Hepatocyte (in vitro differentiated cells): ENCODE data around the gene GAL. TPM values are rescaled to one million over a fixed set of nuclear protein-coding genes. Genes with fewer than 3 reads are reported as not detected.
"Not testable (repeated sequence)": the region's sequence is repeated elsewhere in the genome, so short reads cannot be mapped to it uniquely, and the experiment has no call there.

Experiments
- DNase-seq: peaks from one replicate; pipeline ENCODE4 v3.0.0-alpha.2; 2016; ENCODE audit warnings: low spot score
- H2AFZ ChIP-seq: fragments of 200-600 bp; sonication (generic); 2 replicates; pipeline ENCODE4 v1.6.0; 2016; ENCODE audit warnings: antibody characterized with exemption, mild to moderate bottlenecking
- H3K27ac ChIP-seq: fragments of 200-600 bp; sonication (generic); 2 replicates; pipeline ENCODE4 v1.5.1; 2016; ENCODE audit warnings: mild to moderate bottlenecking
- H3K27me3 ChIP-seq: fragments of 200-600 bp; sonication (generic); 2 replicates; pipeline ENCODE4 v1.6.1; 2016
- H3K36me3 ChIP-seq: fragments of 200-600 bp; sonication (generic); replicated peaks from 2 replicates; pipeline ENCODE4 v1.5.1; 2016; ENCODE audit warnings: low read depth; ENCODE audit not compliant: insufficient read depth
- H3K4me1 ChIP-seq: fragments of 200-600 bp; sonication (generic); 2 replicates; pipeline ENCODE4 v1.5.1; 2016; ENCODE audit warnings: mild to moderate bottlenecking, moderate library complexity; ENCODE audit not compliant: insufficient read depth
- H3K4me2 ChIP-seq: fragments of 200-600 bp; sonication (generic); 2 replicates; pipeline ENCODE4 v1.6.0; 2016
- H3K4me3 ChIP-seq: fragments of 200-600 bp; sonication (generic); 2 replicates; pipeline ENCODE4 v1.5.1; 2016; ENCODE audit warnings: mild to moderate bottlenecking
- H3K79me2 ChIP-seq: fragments of 200-600 bp; sonication (generic); 2 replicates; pipeline ENCODE4 v1.6.0; 2017; ENCODE audit warnings: mild to moderate bottlenecking
- H3K9me2 ChIP-seq: fragments of 200-600 bp; sonication (generic); replicated peaks from 2 replicates; pipeline ENCODE4 v1.6.0; 2017; ENCODE audit warnings: mild to moderate bottlenecking; ENCODE audit not compliant: insufficient read depth
- H3K9me3 ChIP-seq: fragments of 200-600 bp; sonication (generic); 2 replicates; pipeline ENCODE4 v1.5.1; 2016; ENCODE audit warnings: low read depth, mild to moderate bottlenecking
- H4K20me1 ChIP-seq: fragments of 200-600 bp; sonication (generic); 2 replicates; pipeline ENCODE4 v1.6.0; 2016; ENCODE audit warnings: mild to moderate bottlenecking; ENCODE audit not compliant: insufficient read depth, poor library complexity, severe bottlenecking
- CTCF ChIP-seq: fragments of 200-600 bp; sonication (generic); IDR thresholded peaks from 2 replicates; pipeline ENCODE4 v1.5.1; 2016; ENCODE audit warnings: antibody characterized with exemption, mild to moderate bottlenecking; ENCODE audit not compliant: poor library complexity
- EZH2 ChIP-seq: fragments of 200-600 bp; sonication (generic); IDR thresholded peaks from 2 replicates; pipeline ENCODE4 v1.6.1; 2016; ENCODE audit warnings: antibody characterized with exemption, mild to moderate bottlenecking, borderline replicate concordance
- EZH2phosphoT487 ChIP-seq: fragments of 200-600 bp; sonication (generic); IDR thresholded peaks from one replicate; pipeline ENCODE4 v1.6.1; 2018; ENCODE audit warnings: antibody characterized with exemption, mild to moderate bottlenecking, low read depth, moderate library complexity; ENCODE audit not compliant: unreplicated experiment, severe bottlenecking
- WGBS: methylation state at CpG from one replicate; pipeline ENCODE4 v1.1.6; 2016; ENCODE audit warnings: low lambda C conversion rate; ENCODE audit errors: missing lambda C conversion rate; 5-methylcytosine and 5-hydroxymethylcytosine counted together
- polyA plus RNA-seq: library from polyadenylated mRNA; unstranded; fragments of >200 nt; fragmentation: Nextera tagmentation; extraction: Ambion mirVana; gene quantifications from 2 replicates; pipeline ENCODE4 v1.2.1, GENCODE V29; 2016
- total RNA-seq: library from RNA; depleted of rRNA; stranded (reverse); fragments of >200 nt; gene quantifications from 2 replicates; pipeline ENCODE4 v1.2.3, GENCODE V29; 2014

The GAL gene
- total RNA-seq, result 0.44 and 1.7 TPM in 2 replicates
- polyA plus RNA-seq, result 15.3 and 15.5 TPM in 2 replicates

- H3K4me1 ChIP-seq, result peaks cover 6% of the 10 kb centered on the region
- peak; percentile 53 for DNase-seq
- H3K79me2 ChIP-seq, result no peaks in the 10 kb centered on the region
- TF ChIP-seq EZH2phosphoT487 (peak; percentile 83), CTCF (no peak), EZH2 (peak; percentile 90)
- H3K27me3 ChIP-seq, result peaks cover 53% of the 10 kb centered on the region
- no peak within 1 kb of the TSS for H3K27ac ChIP-seq
- H3K9me3 ChIP-seq, result no peaks in the 10 kb centered on the region
- H3K36me3 ChIP-seq, result no peaks in the 10 kb centered on the region
- peak within 1 kb of the TSS; percentile 94 for H3K4me2 ChIP-seq
- H4K20me1 ChIP-seq, result no peaks in the 10 kb centered on the region
- H2AFZ ChIP-seq, result peak within 1 kb of the TSS; percentile 66
- H3K4me3 ChIP-seq, result peak within 1 kb of the TSS; percentile 32
- H3K9me2 ChIP-seq, result no peaks in the 10 kb centered on the region
- WGBS, result 2% methylated on average over 87 of the region's 113 CpGs
These were observed at the start of gene GAL for GRCh38 chr11:68684385-68685356. Gene GAL, plus strand, starts transcription at chr11:68684544. Its CDS starts 380 bp downstream, at chr11:68684924.

GRCh38 chr11:68634606-68635005 lies 49.7 kb upstream of the GAL start:
- 78% methylated on average over 7 of the region's 7 CpGs for WGBS
- H3K27ac ChIP-seq, result not testable (repeated sequence)

GRCh38 chr11:68635172-68635571 lies 49.2 kb upstream of the GAL start:
- DNase-seq, H3K9me2 ChIP-seq, H3K79me2 ChIP-seq, H3K27ac ChIP-seq, H3K27me3 ChIP-seq, H3K4me3 ChIP-seq, H3K4me1 ChIP-seq, H4K20me1 ChIP-seq, H3K4me2 ChIP-seq, H2AFZ ChIP-seq, H3K9me3 ChIP-seq, H3K36me3 ChIP-seq: not testable (repeated sequence)
- WGBS, result 64% methylated on average over 2 of the region's 7 CpGs

More at GRCh38 chr11:68634606-68635005, 49.7 kb upstream of the GAL start:
- not testable (repeated sequence) for H3K27me3 ChIP-seq, H4K20me1 ChIP-seq, H3K36me3 ChIP-seq, H3K9me3 ChIP-seq, H3K4me1 ChIP-seq, DNase-seq, H3K4me3 ChIP-seq, H3K79me2 ChIP-seq, H3K4me2 ChIP-seq, H3K9me2 ChIP-seq, H2AFZ ChIP-seq

GRCh38 chr11:68635883-68636282 lies 48.5 kb upstream of the GAL start:
- not testable (repeated sequence) for H3K27me3 ChIP-seq, H2AFZ ChIP-seq, H3K4me1 ChIP-seq, H3K9me3 ChIP-seq, H3K36me3 ChIP-seq, H3K9me2 ChIP-seq, H3K4me3 ChIP-seq, H4K20me1 ChIP-seq, H3K4me2 ChIP-seq, H3K27ac ChIP-seq, DNase-seq, H3K79me2 ChIP-seq
- WGBS, result 67% methylated on average over 10 of the region's 10 CpGs

- not testable (repeated sequence) for H3K36me3 ChIP-seq, H2AFZ ChIP-seq, H3K9me3 ChIP-seq, H3K27ac ChIP-seq, DNase-seq, H3K4me2 ChIP-seq, H4K20me1 ChIP-seq, H3K4me3 ChIP-seq, H3K79me2 ChIP-seq, H3K27me3 ChIP-seq, H3K9me2 ChIP-seq, H3K4me1 ChIP-seq
- 90% methylated on average over 3 of the region's 3 CpGs for WGBS
These were observed 45.0 kb upstream of the GAL start for GRCh38 chr11:68639322-68639721.
